ENCODE results near the gene UNC13B.
A peak's percentile ranks its signal among the peaks of the same experiment; 100 is the strongest.
"Not testable (repeated sequence)": the region's sequence is repeated elsewhere in the genome, so short reads cannot be mapped to it uniquely, and the experiment has no call there.

The UNC13B gene

GRCh38 chr9:35152926-35153325, 8.9 kb upstream of the UNC13B start:
- peak; percentile 48 for DNase-seq (ENCODE audit: low read depth)
- TF ChIP-seq CTCF (IDR thresholded peaks at IDR 0.05; ENCODE audit: insufficient read depth, low read depth, low read length, missing control alignments): no peak
- H3K4me3 ChIP-seq (ENCODE audit: low read length): no peak overlapping the region

GRCh38 chr9:35156781-35157180, 5.0 kb upstream of the UNC13B start:
- no peak for DNase-seq (ENCODE audit: low read depth)
- no peak for TF ChIP-seq CTCF (IDR thresholded peaks at IDR 0.05; ENCODE audit: insufficient read depth, low read depth, low read length, missing control alignments)
- no peak overlapping the region for H3K4me3 ChIP-seq (ENCODE audit: low read length)

GRCh38 chr9:35157836-35158235, 4.0 kb upstream of the UNC13B start:
- not testable (repeated sequence) for DNase-seq (ENCODE audit: low read depth); H3K4me3 ChIP-seq (ENCODE audit: low read length)

GRCh38 chr9:35158501-35159280, 3.1 kb upstream of the UNC13B start:
- H3K4me3 ChIP-seq (ENCODE audit: low read length): no peak overlapping the region
- DNase-seq (ENCODE audit: low read depth): no peak
- TF ChIP-seq CTCF (IDR thresholded peaks at IDR 0.05; ENCODE audit: insufficient read depth, low read depth, low read length, missing control alignments): no peak

GRCh38 chr9:35162605-35163315, 951 bp downstream of the UNC13B start:
- peak overlapping the region; percentile 84 for H3K4me3 ChIP-seq (ENCODE audit: low read length)
- no peak for TF ChIP-seq CTCF (IDR thresholded peaks at IDR 0.05; ENCODE audit: insufficient read depth, low read depth, low read length, missing control alignments)
- DNase-seq (ENCODE audit: low read depth): no peak

- DNase-seq (ENCODE audit: low read depth): no peak
- no peak overlapping the region for H3K4me3 ChIP-seq (ENCODE audit: low read length)
- TF ChIP-seq CTCF (IDR thresholded peaks at IDR 0.05; ENCODE audit: insufficient read depth, low read depth, low read length, missing control alignments): no peak
These were observed 1.6 kb downstream of the UNC13B start for GRCh38 chr9:35163413-35163812.

- peak; percentile 19 for DNase-seq (ENCODE audit: low read depth)
- no peak overlapping the region for H3K4me3 ChIP-seq (ENCODE audit: low read length)
These were observed 2.9 kb downstream of the UNC13B start for GRCh38 chr9:35164711-35165110.

GRCh38 chr9:35167429-35167828, 5.6 kb downstream of the UNC13B start:
- H3K4me3 ChIP-seq (ENCODE audit: low read length); DNase-seq (ENCODE audit: low read depth): not testable (repeated sequence)

More at GRCh38 chr9:35164711-35165110, 2.9 kb downstream of the UNC13B start:
- TF ChIP-seq CTCF (IDR thresholded peaks at IDR 0.05; ENCODE audit: insufficient read depth, low read depth, low read length, missing control alignments): no peak

Data from epithelial cell of esophagus (primary cell).